ENCODE measurements around the gene SPINT2.
"Not testable (repeated sequence)": the region's sequence is repeated elsewhere in the genome, so short reads cannot be mapped to it uniquely, and the experiment has no call there.

SPINT2 gene

GRCh38 chr19:38224863-38225218 lies 39.5 kb upstream of the SPINT2 start:
- H3K27me3 ChIP-seq (ENCODE audit: control insufficient read depth, insufficient read depth, low read length); H3K27ac ChIP-seq (ENCODE audit: low read length); H3K36me3 ChIP-seq (ENCODE audit: control insufficient read depth, insufficient read depth, low read length); H3K4me1 ChIP-seq (ENCODE audit: control insufficient read depth, insufficient read depth, low read length); H3K9me3 ChIP-seq (ENCODE audit: control insufficient read depth, insufficient read depth, low read length); H3K4me3 ChIP-seq (ENCODE audit: low read length); DNase-seq (ENCODE audit: low read depth, low spot score): not testable (repeated sequence)
- WGBS (ENCODE audit: insufficient coverage, insufficient read length), result no CpG with 5 or more reads among the region's 6 CpGs

- no peak for DNase-seq (ENCODE audit: low read depth, low spot score)
- H3K4me3 ChIP-seq (ENCODE audit: low read length), result no peak overlapping the region; the same call in 1 of the 2 replicates
- no peaks in the 10 kb centered on the region for H3K36me3 ChIP-seq (ENCODE audit: control insufficient read depth, insufficient read depth, low read length)
- H3K27ac ChIP-seq (ENCODE audit: low read length), result no peak overlapping the region
- H3K9me3 ChIP-seq (ENCODE audit: control insufficient read depth, insufficient read depth, low read length), result no peaks in the 10 kb centered on the region
- peaks cover 6% of the 10 kb centered on the region for H3K4me1 ChIP-seq (ENCODE audit: control insufficient read depth, insufficient read depth, low read length)
- H3K27me3 ChIP-seq (ENCODE audit: control insufficient read depth, insufficient read depth, low read length), result no peaks in the 10 kb centered on the region
- no CpG with 5 or more reads among the region's 11 CpGs for WGBS (ENCODE audit: insufficient coverage, insufficient read length)
Observed at GRCh38 chr19:38227287-38228004, 36.9 kb upstream of the SPINT2 start.

- Histone ChIP-seq H3K27me3 (ENCODE audit: control insufficient read depth, insufficient read depth, low read length) (no peaks in the 10 kb centered on the region), H3K36me3 (ENCODE audit: control insufficient read depth, insufficient read depth, low read length) (no peaks in the 10 kb centered on the region), H3K4me3 (ENCODE audit: low read length) (peak overlapping the region; percentile 4; the same call in 1 of the 2 replicates), H3K4me1 (ENCODE audit: control insufficient read depth, insufficient read depth, low read length) (peaks cover 6% of the 10 kb centered on the region), H3K9me3 (ENCODE audit: control insufficient read depth, insufficient read depth, low read length) (no peaks in the 10 kb centered on the region), H3K27ac (ENCODE audit: low read length) (no peak overlapping the region)
- DNase-seq (ENCODE audit: low read depth, low spot score), result no peak
- WGBS (ENCODE audit: insufficient coverage, insufficient read length), result no CpG with 5 or more reads among the region's 16 CpGs
Observed at GRCh38 chr19:38228005-38228377, 36.4 kb upstream of the SPINT2 start.

- Histone ChIP-seq H3K36me3 (ENCODE audit: control insufficient read depth, insufficient read depth, low read length) (no peaks in the 10 kb centered on the region), H3K27ac (ENCODE audit: low read length) (no peak overlapping the region), H3K9me3 (ENCODE audit: control insufficient read depth, insufficient read depth, low read length) (no peaks in the 10 kb centered on the region), H3K4me1 (ENCODE audit: control insufficient read depth, insufficient read depth, low read length) (peaks cover 6% of the 10 kb centered on the region), H3K4me3 (ENCODE audit: low read length) (peak overlapping the region; percentile 51; the same call in 1 of the 2 replicates), H3K27me3 (ENCODE audit: control insufficient read depth, insufficient read depth, low read length) (no peaks in the 10 kb centered on the region)
- WGBS (ENCODE audit: insufficient coverage, insufficient read length), result no CpG with 5 or more reads among the region's 80 CpGs
- DNase-seq (ENCODE audit: low read depth, low spot score), result no peak
Observed at GRCh38 chr19:38228491-38229439, 35.6 kb upstream of the SPINT2 start.

GRCh38 chr19:38229585-38230073 lies 34.7 kb upstream of the SPINT2 start:
- no peak for DNase-seq (ENCODE audit: low read depth, low spot score)
- Histone ChIP-seq H3K27me3 (ENCODE audit: control insufficient read depth, insufficient read depth, low read length) (no peaks in the 10 kb centered on the region), H3K27ac (ENCODE audit: low read length) (no peak overlapping the region), H3K36me3 (ENCODE audit: control insufficient read depth, insufficient read depth, low read length) (no peaks in the 10 kb centered on the region), H3K4me1 (ENCODE audit: control insufficient read depth, insufficient read depth, low read length) (peaks cover 5% of the 10 kb centered on the region), H3K9me3 (ENCODE audit: control insufficient read depth, insufficient read depth, low read length) (no peaks in the 10 kb centered on the region), H3K4me3 (ENCODE audit: low read length) (peak overlapping the region; percentile 51; the same call in 1 of the 2 replicates)
- no CpG with 5 or more reads among the region's 54 CpGs for WGBS (ENCODE audit: insufficient coverage, insufficient read length)

- not testable (repeated sequence) for H3K36me3 ChIP-seq (ENCODE audit: control insufficient read depth, insufficient read depth, low read length); H3K27ac ChIP-seq (ENCODE audit: low read length); H3K27me3 ChIP-seq (ENCODE audit: control insufficient read depth, insufficient read depth, low read length); H3K4me1 ChIP-seq (ENCODE audit: control insufficient read depth, insufficient read depth, low read length); H3K9me3 ChIP-seq (ENCODE audit: control insufficient read depth, insufficient read depth, low read length); H3K4me3 ChIP-seq (ENCODE audit: low read length); DNase-seq (ENCODE audit: low read depth, low spot score)
- WGBS (ENCODE audit: insufficient coverage, insufficient read length), result no CpG with 5 or more reads among the region's 3 CpGs
Observed at GRCh38 chr19:38230506-38231133, 33.8 kb upstream of the SPINT2 start.

GRCh38 chr19:38231918-38232317 lies 32.5 kb upstream of the SPINT2 start:
- DNase-seq (ENCODE audit: low read depth, low spot score), result no peak
- Histone ChIP-seq H3K36me3 (ENCODE audit: control insufficient read depth, insufficient read depth, low read length) (no peaks in the 10 kb centered on the region), H3K9me3 (ENCODE audit: control insufficient read depth, insufficient read depth, low read length) (no peaks in the 10 kb centered on the region), H3K27ac (ENCODE audit: low read length) (no peak overlapping the region), H3K4me1 (ENCODE audit: control insufficient read depth, insufficient read depth, low read length) (peaks cover 1% of the 10 kb centered on the region; the same call in 1 of the 2 replicates), H3K4me3 (ENCODE audit: low read length) (no peak overlapping the region), H3K27me3 (ENCODE audit: control insufficient read depth, insufficient read depth, low read length) (no peaks in the 10 kb centered on the region)
- 100% methylated on average over 2 of the region's 7 CpGs for WGBS (ENCODE audit: insufficient coverage, insufficient read length)

- Histone ChIP-seq H3K36me3 (ENCODE audit: control insufficient read depth, insufficient read depth, low read length) (no peaks in the 10 kb centered on the region), H3K4me1 (ENCODE audit: control insufficient read depth, insufficient read depth, low read length) (no peaks in the 10 kb centered on the region), H3K9me3 (ENCODE audit: control insufficient read depth, insufficient read depth, low read length) (no peaks in the 10 kb centered on the region), H3K27ac (ENCODE audit: low read length) (no peak overlapping the region), H3K4me3 (ENCODE audit: low read length) (no peak overlapping the region), H3K27me3 (ENCODE audit: control insufficient read depth, insufficient read depth, low read length) (no peaks in the 10 kb centered on the region)
- WGBS (ENCODE audit: insufficient coverage, insufficient read length), result no CpG with 5 or more reads among the region's 7 CpGs
- no peak for DNase-seq (ENCODE audit: low read depth, low spot score)
Observed at GRCh38 chr19:38233740-38234251, 30.6 kb upstream of the SPINT2 start.

- DNase-seq (ENCODE audit: low read depth, low spot score), result no peak
- Histone ChIP-seq H3K9me3 (ENCODE audit: control insufficient read depth, insufficient read depth, low read length) (no peaks in the 10 kb centered on the region), H3K27me3 (ENCODE audit: control insufficient read depth, insufficient read depth, low read length) (no peaks in the 10 kb centered on the region), H3K36me3 (ENCODE audit: control insufficient read depth, insufficient read depth, low read length) (no peaks in the 10 kb centered on the region), H3K4me3 (ENCODE audit: low read length) (no peak overlapping the region), H3K4me1 (ENCODE audit: control insufficient read depth, insufficient read depth, low read length) (no peaks in the 10 kb centered on the region), H3K27ac (ENCODE audit: low read length) (no peak overlapping the region)
- no CpG with 5 or more reads among the region's 4 CpGs for WGBS (ENCODE audit: insufficient coverage, insufficient read length)
Observed at GRCh38 chr19:38234615-38235014, 29.8 kb upstream of the SPINT2 start.

GRCh38 chr19:38239816-38240215 lies 24.6 kb upstream of the SPINT2 start:
- Histone ChIP-seq H3K9me3 (ENCODE audit: control insufficient read depth, insufficient read depth, low read length) (no peaks in the 10 kb centered on the region), H3K27me3 (ENCODE audit: control insufficient read depth, insufficient read depth, low read length) (no peaks in the 10 kb centered on the region), H3K27ac (ENCODE audit: low read length) (no peak overlapping the region), H3K4me1 (ENCODE audit: control insufficient read depth, insufficient read depth, low read length) (no peaks in the 10 kb centered on the region), H3K4me3 (ENCODE audit: low read length) (no peak overlapping the region), H3K36me3 (ENCODE audit: control insufficient read depth, insufficient read depth, low read length) (no peaks in the 10 kb centered on the region)
- DNase-seq (ENCODE audit: low read depth, low spot score), result no peak
- WGBS (ENCODE audit: insufficient coverage, insufficient read length), result 100% methylated on average over 3 of the region's 8 CpGs

Data from iPS DF 6.9 (cell line).